PC-9 (cell line): ENCODE results near the gene HOMER2. TPM values are rescaled to one million over a fixed set of nuclear protein-coding genes. Genes with fewer than 3 reads are reported as not detected.

Experiments
- BruUV-seq: library from RNA; stranded (reverse); fragments of 400-500 nt; replicated peaks from 2 replicates; lab custom pipeline; 2021; lab: Mats Ljungman, UMichigan
- CTCF ChIA-PET: fragments of 300-600 bp; sonication (Branson Sonifier 250); formaldehyde crosslinking; loops from one replicate; lab custom pipeline; 2022; ENCODE audit warnings: antibody characterized with exemption; lab: Charles Lee
- POLR2A ChIA-PET: fragments of 300-600 bp; sonication (Branson Sonifier 250); formaldehyde crosslinking; loops from one replicate; lab custom pipeline; 2022; ENCODE audit warnings: antibody characterized with exemption; ENCODE audit not compliant: unreplicated experiment; lab: Charles Lee
- DNase-seq, 2 experiments: peaks; one replicate each; pipeline versions ENCODE4 v3.0.0 to v3.0.0-alpha.2; 2015 to 2022; ENCODE audit warnings: mixed read lengths in 1 of 2
- H2AFZ ChIP-seq: fragments of 200-600 bp; sonication (generic); 2 replicates; pipeline ENCODE4 v1.8.1; 2017; ENCODE audit warnings: antibody characterized with exemption
- H3F3A ChIP-seq: fragments of 200-600 bp; sonication (generic); 2 replicates; pipeline ENCODE4 v1.8.1; 2017; ENCODE audit warnings: antibody characterized with exemption, mild to moderate bottlenecking, low read depth; ENCODE audit not compliant: insufficient read depth
- H3K27ac ChIP-seq: fragments of 200-600 bp; sonication (generic); 2 replicates; pipeline ENCODE4 v1.6.1; 2016; ENCODE audit warnings: mixed run types
- H3K27me3 ChIP-seq: fragments of 200-600 bp; sonication (generic); 2 replicates; pipeline ENCODE4 v1.6.1; 2016; ENCODE audit warnings: low read depth, mixed run types; ENCODE audit not compliant: insufficient read depth
- H3K36me3 ChIP-seq: fragments of 200-600 bp; sonication (generic); 2 replicates; pipeline ENCODE4 v1.6.1; 2016; ENCODE audit warnings: low read depth, mixed run types
- H3K4me1 ChIP-seq: fragments of 200-600 bp; sonication (generic); replicated peaks from 2 replicates; pipeline ENCODE4 v1.6.1; 2016; ENCODE audit warnings: mixed run types; ENCODE audit not compliant: insufficient read depth
- H3K4me2 ChIP-seq: fragments of 200-600 bp; sonication (generic); 2 replicates; pipeline ENCODE4 v1.6.1; 2017; ENCODE audit warnings: mixed run types
- H3K4me3 ChIP-seq: fragments of 200-600 bp; sonication (generic); 2 replicates; pipeline ENCODE4 v1.6.1; 2016; ENCODE audit warnings: mixed run types
- H3K79me2 ChIP-seq: fragments of 200-600 bp; sonication (generic); 2 replicates; pipeline ENCODE4 v1.6.1; 2017; ENCODE audit warnings: low read depth, mixed run types
- H3K9me2 ChIP-seq: fragments of 200-600 bp; sonication (generic); 2 replicates; pipeline ENCODE4 v1.8.1; 2017; ENCODE audit warnings: mild to moderate bottlenecking; ENCODE audit not compliant: insufficient read depth
- H3K9me3 ChIP-seq: fragments of 200-600 bp; sonication (generic); 2 replicates; pipeline ENCODE4 v1.8.1; 2016; ENCODE audit warnings: low read depth; ENCODE audit not compliant: insufficient read depth
- H4K20me1 ChIP-seq: fragments of 200-600 bp; sonication (generic); 2 replicates; pipeline ENCODE4 v1.8.1; 2017; ENCODE audit not compliant: insufficient read depth
- CTCF ChIP-seq: fragments of 200-600 bp; sonication (generic); conservative IDR thresholded peaks from 2 replicates; pipeline ENCODE4 v1.6.1; 2017; ENCODE audit warnings: mixed run types, antibody characterized with exemption, mild to moderate bottlenecking, moderate library complexity
- EZH2 ChIP-seq: fragments of 200-600 bp; sonication (generic); IDR thresholded peaks from 2 replicates; pipeline ENCODE4 v1.8.0; 2017; ENCODE audit warnings: antibody characterized with exemption, low read depth
- intact Hi-C: fragments of 100-400 bp; cut with micrococcal nuclease; formaldehyde crosslinking; loops from one replicate; pipeline ENCODE4 v1.10.0; 2022; ENCODE audit not compliant: unreplicated experiment
- total RNA-seq: library from RNA; stranded (reverse); gene quantifications from 2 replicates; pipeline ENCODE4 v1.2.3, GENCODE V29; 2021

The HOMER2 gene
- total RNA-seq, 1 experiment from 2014 or later, result 15.1 TPM

- peaks cover 11% of the 10 kb centered on the region; the same call in 1 of the 2 replicates for H3K27me3 ChIP-seq
- no peak overlapping the region for H3K4me3 ChIP-seq
- no peak overlapping the region for H2AFZ ChIP-seq
- H3K27ac ChIP-seq, result no peak overlapping the region
- no peaks in the 10 kb centered on the region for H4K20me1 ChIP-seq
- intact Hi-C loops, result no loop called here
- no peaks in the 10 kb centered on the region for H3F3A ChIP-seq
- BruUV-seq, result no TSS peak
- H3K79me2 ChIP-seq, result no peaks in the 10 kb centered on the region
- no peaks in the 10 kb centered on the region for H3K9me2 ChIP-seq
- ChIA-PET POLR2A (interaction anchor here (0.5 kb wide), 2 partner anchors 53 to 166 kb away, joined by 3 to 4 read pairs; no protein-coding TSS in a partner anchor), CTCF (no interaction called here)
- no peaks in the 10 kb centered on the region for H3K36me3 ChIP-seq
- no peaks in the 10 kb centered on the region for H3K4me1 ChIP-seq
- no peak overlapping the region for H3K4me2 ChIP-seq
- DNase-seq, result no peak
- no peaks in the 10 kb centered on the region for H3K9me3 ChIP-seq
- TF ChIP-seq EZH2, result no peak
- no peak for TF ChIP-seq CTCF
Measured at GRCh38 chr15:82803793-82804574, 148.5 kb downstream of the HOMER2 start.

- Histone ChIP-seq H3K4me3 (no peak overlapping the region), H3K9me2 (no peaks in the 10 kb centered on the region), H4K20me1 (no peaks in the 10 kb centered on the region), H3K36me3 (no peaks in the 10 kb centered on the region), H3K4me2 (no peak overlapping the region), H3K4me1 (no peaks in the 10 kb centered on the region), H3K9me3 (no peaks in the 10 kb centered on the region), H2AFZ (no peak overlapping the region), H3F3A (no peaks in the 10 kb centered on the region), H3K27ac (no peak overlapping the region), H3K27me3 (peaks cover 11% of the 10 kb centered on the region; the same call in 1 of the 2 replicates), H3K79me2 (no peaks in the 10 kb centered on the region)
- ChIA-PET CTCF (no interaction called here), POLR2A (no interaction called here)
- intact Hi-C loops, result no loop called here
- BruUV-seq, result no TSS peak
- TF ChIP-seq CTCF (no peak), EZH2 (no peak)
- no peak for DNase-seq
Measured at GRCh38 chr15:82802497-82802896, 150.0 kb downstream of the HOMER2 start.

- Histone ChIP-seq H3K36me3 (no peaks in the 10 kb centered on the region), H3K4me3 (no peak overlapping the region), H3K9me2 (no peaks in the 10 kb centered on the region), H3K4me1 (no peaks in the 10 kb centered on the region), H3K27ac (no peak overlapping the region), H3F3A (no peaks in the 10 kb centered on the region), H3K4me2 (no peak overlapping the region), H3K79me2 (no peaks in the 10 kb centered on the region), H2AFZ (no peak overlapping the region), H3K27me3 (peaks cover 11% of the 10 kb centered on the region; the same call in 1 of the 2 replicates), H4K20me1 (no peaks in the 10 kb centered on the region), H3K9me3 (no peaks in the 10 kb centered on the region)
- ChIA-PET CTCF (no interaction called here), POLR2A (no interaction called here)
- TF ChIP-seq EZH2 (no peak), CTCF (no peak)
- intact Hi-C loops, result no loop called here
- DNase-seq, result no peak
- BruUV-seq, result no TSS peak
Measured at GRCh38 chr15:82799183-82799841, 153.2 kb downstream of the HOMER2 start.

Other genes with a start within 250 kb of the HOMER2 start
- not detected in 2 replicates for gene AP3B2, start 242.8 kb downstream of the HOMER2 start, total RNA-seq
- gene FSD2, start 146.7 kb downstream of the HOMER2 start, total RNA-seq, result not detected in 2 replicates
- 6.4 and 6.9 TPM in 2 replicates for gene WHAMM, start 143.1 kb downstream of the HOMER2 start, total RNA-seq
- gene RAMAC, start 33.5 kb upstream of the HOMER2 start, total RNA-seq, result 18.2 and 18.7 TPM in 2 replicates
- gene C15orf40, start 58.9 kb upstream of the HOMER2 start, total RNA-seq, result 21.2 and 27.8 TPM in 2 replicates
- 24.7 and 28.2 TPM in 2 replicates for gene BTBD1, start 114.5 kb upstream of the HOMER2 start, total RNA-seq
- gene TM6SF1, start 154.9 kb upstream of the HOMER2 start, total RNA-seq, result not detected in 2 replicates